Endothelial cell of umbilical vein (primary cell): ENCODE data around the gene RGL3. TPM values are rescaled to one million over a fixed set of nuclear protein-coding genes. Genes with fewer than 3 reads are reported as not detected.

ENCODE experiments used
- BruUV-seq: library from RNA; stranded (reverse); fragments of 400-500 nt; replicated peaks from 2 replicates; lab custom pipeline; 2021; lab: Mats Ljungman, UMichigan
- CTCF ChIA-PET: fragments of 300-600, 350-600 bp; sonication (Branson Sonifier 250); formaldehyde crosslinking; loops from one replicate; lab custom pipeline; 2021; ENCODE audit warnings: antibody characterized with exemption, inconsistent platforms; lab: Charles Lee
- POLR2A ChIA-PET: fragments of 300-600, 350-600 bp; sonication (Branson Sonifier 250); formaldehyde crosslinking; loops from one replicate; lab custom pipeline; 2021; ENCODE audit warnings: antibody characterized with exemption, inconsistent platforms; lab: Charles Lee
- DNase-seq: peaks from one replicate; pipeline ENCODE4 v3.0.0-alpha.2; 2011; ENCODE audit warnings: low read depth, low spot score
- FAIRE-seq: peaks from 2 replicates; lab custom pipeline; 2011; peaks lifted over from hg19 to GRCh38; lab: Jason Lieb, UNC
- H2AFZ ChIP-seq: 2 replicates; pipeline ENCODE4 v1.6.0; 2012; ENCODE audit warnings: low read depth, low read length, control low read depth, inconsistent platforms
- H3K27ac ChIP-seq: 2 replicates; pipeline ENCODE4 v1.5.1; 2011; ENCODE audit warnings: low read depth, mild to moderate bottlenecking, control low read depth, low read length, moderate library complexity; ENCODE audit not compliant: insufficient read depth
- H3K27me3 ChIP-seq, 2 experiments: 2 replicates each; pipeline versions ENCODE4 v1.6.0 to v1.6.1; 2011; ENCODE audit warnings: low read length in 2 of 2, mixed read lengths in 1 of 2; ENCODE audit not compliant: control insufficient read depth in 2 of 2, insufficient read depth in 2 of 2
- H3K36me3 ChIP-seq, 2 experiments: 2 replicates in 1 of 2; 3 replicates in 1 of 2; pipeline ENCODE4 v1.5.1; 2011; ENCODE audit warnings: low read length in 2 of 2, mild to moderate bottlenecking in 1 of 2, moderate library complexity in 1 of 2; ENCODE audit not compliant: control insufficient read depth in 2 of 2, insufficient read depth in 2 of 2; ENCODE audit errors: extremely low read depth in 1 of 2
- H3K4me1 ChIP-seq: 3 replicates; pipeline ENCODE4 v1.5.1; 2011; ENCODE audit warnings: mild to moderate bottlenecking, low read length; ENCODE audit not compliant: control insufficient read depth, insufficient read depth; ENCODE audit errors: extremely low read depth
- H3K4me2 ChIP-seq: 2 replicates; pipeline ENCODE4 v1.6.1; 2011; ENCODE audit warnings: low read length, control low read depth, mixed read lengths; ENCODE audit not compliant: insufficient read depth
- H3K4me3 ChIP-seq, 3 experiments: fragments of 200-600 bp in 1 of 3; sonication (generic), shearing (Covaris generic) in 1 of 3; replicated peaks in 1 of 3; 2 replicates each; pipeline ENCODE4 v1.5.1; 2011 to 2016; ENCODE audit warnings: control low read depth in 3 of 3, low read length in 3 of 3, mild to moderate bottlenecking in 2 of 3, inconsistent platforms in 1 of 3, low read depth in 1 of 3, moderate library complexity in 1 of 3; ENCODE audit not compliant: insufficient read depth in 1 of 3
- H3K79me2 ChIP-seq: 2 replicates; pipeline ENCODE4 v1.6.0; 2012; ENCODE audit warnings: low read length, inconsistent platforms; ENCODE audit not compliant: control insufficient read depth, insufficient read depth
- H3K9ac ChIP-seq: replicated peaks from 2 replicates; pipeline ENCODE3; 2011; ENCODE audit warnings: low read length, control low read depth; ENCODE audit not compliant: insufficient read depth; ENCODE audit errors: extremely low read depth
- H3K9me1 ChIP-seq: replicated peaks from 3 replicates; pipeline ENCODE4 v1.6.0; 2011; ENCODE audit warnings: mild to moderate bottlenecking, low read length; ENCODE audit not compliant: control insufficient read depth, insufficient read depth; ENCODE audit errors: extremely low read depth
- H3K9me3 ChIP-seq: replicated peaks from 2 replicates; pipeline ENCODE4 v1.5.1; 2012; ENCODE audit warnings: low read length, inconsistent platforms; ENCODE audit not compliant: control insufficient read depth, insufficient read depth
- H4K20me1 ChIP-seq: replicated peaks from 2 replicates; pipeline ENCODE3; 2011; ENCODE audit warnings: mild to moderate bottlenecking, low read length; ENCODE audit not compliant: control insufficient read depth, insufficient read depth; ENCODE audit errors: extremely low read depth
- EZH2 ChIP-seq: IDR thresholded peaks from 2 replicates; pipeline ENCODE4 v1.6.1; 2012; ENCODE audit warnings: borderline replicate concordance, low read depth, mild to moderate bottlenecking, moderate library complexity, low read length, inconsistent platforms; ENCODE audit not compliant: severe bottlenecking
- FOS ChIP-seq: IDR thresholded peaks from 2 replicates; pipeline ENCODE4 v1.6.1; 2011; ENCODE audit warnings: mild to moderate bottlenecking, low read length, moderate library complexity, borderline replicate concordance; ENCODE audit not compliant: insufficient read depth
- GATA2 ChIP-seq: IDR thresholded peaks from 2 replicates; pipeline ENCODE4 v1.7.0; 2011; ENCODE audit warnings: low read depth, mild to moderate bottlenecking, moderate library complexity, mixed read lengths, low read length; ENCODE audit not compliant: insufficient read length, insufficient read depth
- JUN ChIP-seq: IDR thresholded peaks from 2 replicates; pipeline ENCODE4 v1.6.1; 2011; ENCODE audit warnings: borderline replicate concordance, low read depth; ENCODE audit not compliant: insufficient read length, insufficient read depth
- MYC ChIP-seq: IDR thresholded peaks from one replicate; pipeline ENCODE4 v1.6.1; 2011; ENCODE audit warnings: mild to moderate bottlenecking, low read depth, low read length
- POLR2A ChIP-seq: IDR thresholded peaks from 2 replicates; pipeline ENCODE4 v1.6.1; 2012; ENCODE audit warnings: low read depth, mild to moderate bottlenecking, control low read depth, low read length
- POLR2AphosphoS5 ChIP-seq: IDR thresholded peaks from 2 replicates; pipeline ENCODE4 v1.6.1; 2012; ENCODE audit warnings: low read depth, mild to moderate bottlenecking, control low read depth, low read length, moderate library complexity; ENCODE audit not compliant: insufficient read depth
- dilution Hi-C: fragments of 300-500 bp; cut with MboI; formaldehyde crosslinking; loops from one replicate; pipeline ENCODE4 v1.15.0; 2019; ENCODE audit warnings: low sequenced_read_pairs; ENCODE audit not compliant: extremely low pct_ligation_motif_present
- intact Hi-C: fragments of 100-400 bp; cut with micrococcal nuclease; formaldehyde crosslinking; loops from one replicate; pipeline ENCODE4 v1.10.0; 2022
- polyA plus RNA-seq, 4 experiments: library from polyadenylated mRNA; depleted of rRNA in 3 of 4; stranded (reverse) in 3 of 4; unstranded in 1 of 4; fragments of >200 nt; gene quantifications; 2 replicates each; pipeline versions ENCODE4 v1.2.1 to v1.2.3, GENCODE V29; 2011 to 2012; ENCODE audit warnings: missing spikeins in 1 of 4
- total RNA-seq: library from RNA; stranded (reverse); gene quantifications from 2 replicates; pipeline ENCODE4 v1.2.3, GENCODE V29; 2021
- TF ChIP-seq, protein P1 (sequence below): IDR thresholded peaks from 2 replicates; pipeline ENCODE4 v1.6.1; 2011; ENCODE audit not compliant: insufficient read depth, insufficient read length
- TF ChIP-seq, protein P2 (sequence below), 2 donors: IDR thresholded peaks; 1 replicate in 1 of 2; 2 replicates in 1 of 2; pipeline ENCODE4 v1.5.1; 2011; ENCODE audit warnings: low read length in 2 of 2, mild to moderate bottlenecking in 2 of 2, moderate library complexity in 2 of 2, control low read depth in 1 of 2, inconsistent platforms in 1 of 2, low read depth in 1 of 2; ENCODE audit not compliant: insufficient read depth in 1 of 2; ENCODE audit errors: extremely low read depth in 1 of 2

RGL3 gene
- total and polyA plus RNA-seq, 2 donors (not counting 3 experiments of a cell fraction or from before 2014, with no cell fraction given), result 0.23 to 5.2 TPM

DNA sequence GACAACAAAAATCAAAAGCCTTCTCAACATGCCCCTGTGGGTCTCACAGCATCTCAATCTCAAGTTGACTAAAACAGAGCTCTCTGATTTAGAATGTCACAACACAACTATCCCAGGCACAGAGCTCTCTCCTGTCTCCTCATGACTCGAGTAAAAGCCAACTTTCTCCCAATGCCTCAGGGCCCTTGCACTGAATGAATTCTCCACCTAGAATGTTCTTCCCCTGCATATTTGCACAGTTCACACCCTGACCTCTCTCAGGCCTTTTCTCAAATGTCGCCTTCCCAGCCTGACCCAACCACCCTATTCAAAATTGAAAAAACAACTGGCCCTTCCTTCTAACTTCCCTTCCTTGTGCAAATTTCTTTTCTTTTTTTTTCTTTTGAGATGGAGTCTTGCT, 48.4 kb downstream of the RGL3 start:
- no peak for FAIRE-seq
- dilution Hi-C loops (no loop called here), intact Hi-C loops (no loop called here)
- peaks cover 12% of the 10 kb centered on the region for H3K4me1 ChIP-seq
- no peaks in the 10 kb centered on the region for H3K36me3 ChIP-seq
- peaks cover 3% of the 10 kb centered on the region for H3K79me2 ChIP-seq
- POLR2A ChIA-PET, result no interaction called here
- no peak overlapping the region for H3K9ac ChIP-seq
- DNase-seq, result no peak
- H3K4me3 ChIP-seq, result no peak overlapping the region
- no peaks in the 10 kb centered on the region for H3K9me3 ChIP-seq
- H3K27me3 ChIP-seq, result no peaks in the 10 kb centered on the region
- no peak overlapping the region for H2AFZ ChIP-seq
- no peaks in the 10 kb centered on the region for H4K20me1 ChIP-seq
- H3K27ac ChIP-seq, result no peak overlapping the region
- TF ChIP-seq POLR2AphosphoS5 (no peak), POLR2A (no peak), MYC (no peak), JUN (no peak), EZH2 (no peak)
- TF ChIP-seq, protein P1, sequence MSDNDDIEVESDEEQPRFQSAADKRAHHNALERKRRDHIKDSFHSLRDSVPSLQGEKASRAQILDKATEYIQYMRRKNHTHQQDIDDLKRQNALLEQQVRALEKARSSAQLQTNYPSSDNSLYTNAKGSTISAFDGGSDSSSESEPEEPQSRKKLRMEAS, result no peak
- CTCF ChIA-PET, result interaction anchor here (0.6 kb wide), 1 partner anchor 10 kb away, joined by 3 read pairs; no protein-coding TSS in a partner anchor
- no TSS peak for BruUV-seq
- H3K9me1 ChIP-seq, result no peaks in the 10 kb centered on the region
- H3K4me2 ChIP-seq, result no peak overlapping the region

DNA sequence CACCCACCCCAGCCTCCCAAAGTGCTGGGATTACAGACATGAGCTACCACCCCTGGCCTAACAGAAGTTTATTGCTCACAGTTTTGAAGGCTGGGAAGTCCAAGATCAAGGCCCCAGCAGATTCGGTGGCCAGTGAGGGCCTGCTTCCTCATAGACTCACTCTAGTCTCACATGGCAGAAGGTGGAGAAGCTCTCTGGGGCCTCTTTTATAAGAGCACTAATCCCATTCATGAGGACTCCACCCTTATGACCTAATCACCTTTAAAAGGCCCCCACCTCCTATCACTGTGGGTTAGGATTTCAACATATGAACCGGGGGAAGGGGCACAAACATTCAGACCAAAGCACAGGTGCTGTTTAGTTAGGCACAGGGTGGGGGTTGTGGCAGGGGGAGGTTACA, 51.6 kb downstream of the RGL3 start:
- FAIRE-seq, result no peak

More for the DNA sequence above, 51.6 kb downstream of the RGL3 start:
- Histone ChIP-seq H3K27ac (no peak overlapping the region), H3K4me2 (no peak overlapping the region), H3K9ac (no peak overlapping the region), H3K9me1 (no peaks in the 10 kb centered on the region), H3K36me3 (peaks cover 0 to 4% of the 10 kb centered on the region in 2 experiments), H3K79me2 (no peaks in the 10 kb centered on the region), H3K9me3 (no peaks in the 10 kb centered on the region), H3K4me1 (no peaks in the 10 kb centered on the region), H3K27me3 (no peaks in the 10 kb centered on the region), H4K20me1 (no peaks in the 10 kb centered on the region), H3K4me3 (no peak overlapping the region), H2AFZ (no peak overlapping the region)
- ChIA-PET POLR2A (interaction anchor here (1.1 kb wide), 1 partner anchor 14 kb away, joined by 3 read pairs; no protein-coding TSS in a partner anchor), CTCF (interaction anchor here (1.2 to 3.7 kb wide), 2 partner anchors 10 to 14 kb away, joined by 3 to 19 read pairs; no protein-coding TSS in a partner anchor)
- intact Hi-C loops (no loop called here), dilution Hi-C loops (no loop called here)
- BruUV-seq, result no TSS peak
- no peak for DNase-seq
- TF ChIP-seq EZH2, result no peak
- TF ChIP-seq FOS, result no peak
- TF ChIP-seq, protein P1, result no peak
- no peak for TF ChIP-seq GATA2
- TF ChIP-seq JUN, result no peak
- TF ChIP-seq, protein P2, sequence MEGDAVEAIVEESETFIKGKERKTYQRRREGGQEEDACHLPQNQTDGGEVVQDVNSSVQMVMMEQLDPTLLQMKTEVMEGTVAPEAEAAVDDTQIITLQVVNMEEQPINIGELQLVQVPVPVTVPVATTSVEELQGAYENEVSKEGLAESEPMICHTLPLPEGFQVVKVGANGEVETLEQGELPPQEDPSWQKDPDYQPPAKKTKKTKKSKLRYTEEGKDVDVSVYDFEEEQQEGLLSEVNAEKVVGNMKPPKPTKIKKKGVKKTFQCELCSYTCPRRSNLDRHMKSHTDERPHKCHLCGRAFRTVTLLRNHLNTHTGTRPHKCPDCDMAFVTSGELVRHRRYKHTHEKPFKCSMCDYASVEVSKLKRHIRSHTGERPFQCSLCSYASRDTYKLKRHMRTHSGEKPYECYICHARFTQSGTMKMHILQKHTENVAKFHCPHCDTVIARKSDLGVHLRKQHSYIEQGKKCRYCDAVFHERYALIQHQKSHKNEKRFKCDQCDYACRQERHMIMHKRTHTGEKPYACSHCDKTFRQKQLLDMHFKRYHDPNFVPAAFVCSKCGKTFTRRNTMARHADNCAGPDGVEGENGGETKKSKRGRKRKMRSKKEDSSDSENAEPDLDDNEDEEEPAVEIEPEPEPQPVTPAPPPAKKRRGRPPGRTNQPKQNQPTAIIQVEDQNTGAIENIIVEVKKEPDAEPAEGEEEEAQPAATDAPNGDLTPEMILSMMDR (IDR thresholded peaks at IDR 0.05; ENCODE audit: extremely low read depth in 1 of 2, insufficient read depth in 1 of 2, low read depth in 1 of 2, low read length in 2 of 2), result no peak
- TF ChIP-seq POLR2A, result no peak
- no peak for TF ChIP-seq MYC
- TF ChIP-seq POLR2AphosphoS5, result no peak
